ENCODE measurements around the gene IFNA13.
A peak's percentile ranks its signal among the peaks of the same experiment; 100 is the strongest.

Gene IFNA13

DNA sequence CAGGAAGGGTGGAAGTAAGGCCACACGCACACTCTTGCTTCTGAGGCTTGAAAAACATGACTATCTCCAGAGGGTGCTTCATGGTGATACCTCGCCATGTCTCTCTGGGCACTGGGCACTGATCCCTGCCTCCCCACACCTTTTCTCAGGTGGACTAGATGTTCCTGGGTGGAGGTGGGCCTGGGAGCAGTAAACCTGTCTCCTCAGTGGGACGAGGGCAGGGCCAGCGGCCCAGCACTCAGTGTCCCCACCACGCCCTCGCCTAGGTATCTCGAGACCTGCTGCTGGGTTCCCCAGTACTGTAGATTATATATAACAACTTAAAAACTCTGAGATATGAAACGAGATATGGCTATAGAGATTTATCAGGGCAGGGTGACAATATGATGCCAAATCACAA, 5.6 kb downstream of the IFNA13 start:
- no peak for FAIRE-seq
- DNase-seq (ENCODE audit: insufficient read length, low spot score) = no peak

GRCh38 chr9:21357479-21358460, 10.1 kb downstream of the IFNA13 start:
- DNase-seq (ENCODE audit: insufficient read length, low spot score) (no peak), FAIRE-seq (peak; percentile 94)

GRCh38 chr9:21350787-21351186, 17.1 kb downstream of the IFNA13 start, which contains the start of gene IFNA6:
TSS of gene IFNA6 (minus strand) at chr9:21350887. CDS start at chr9:21350887, 0 bp downstream.
- FAIRE-seq = peak; percentile 8

DNA sequence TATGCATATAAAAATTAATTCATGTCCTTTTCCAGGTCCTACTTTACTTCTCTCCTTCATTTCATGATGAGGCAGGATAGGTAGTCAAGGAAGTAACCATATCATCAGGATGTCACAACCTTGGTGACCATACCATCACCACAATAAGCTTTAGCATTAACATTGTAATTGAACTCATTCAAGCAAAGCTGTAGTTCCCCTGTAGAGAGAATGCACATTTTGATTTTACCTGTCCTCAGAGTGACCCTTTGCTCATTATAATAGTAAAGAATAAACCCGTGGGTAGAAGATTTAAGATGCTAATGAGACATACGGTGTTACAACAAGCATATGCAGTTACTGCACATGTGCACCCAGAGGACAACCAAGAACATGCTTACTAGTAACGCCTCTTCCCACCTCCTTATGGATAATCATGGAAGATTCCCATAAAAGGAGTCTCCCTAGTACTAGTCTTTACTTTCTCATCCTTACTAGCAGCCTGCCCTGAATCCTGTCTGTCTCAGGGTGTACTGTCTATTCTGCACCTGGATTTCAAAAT, 19.4 kb downstream of the IFNA13 start:
- DNase-seq (ENCODE audit: insufficient read length, low spot score) (no peak), FAIRE-seq (no peak)

More at GRCh38 chr9:21350787-21351186, 17.1 kb downstream of the IFNA13 start, which contains the start of gene IFNA6:
- no peak for DNase-seq (ENCODE audit: insufficient read length, low spot score)

- FAIRE-seq (no peak), DNase-seq (ENCODE audit: insufficient read length, low spot score) (no peak)
Measured at GRCh38 chr9:21340735-21341134, 27.1 kb downstream of the IFNA13 start.

DNA sequence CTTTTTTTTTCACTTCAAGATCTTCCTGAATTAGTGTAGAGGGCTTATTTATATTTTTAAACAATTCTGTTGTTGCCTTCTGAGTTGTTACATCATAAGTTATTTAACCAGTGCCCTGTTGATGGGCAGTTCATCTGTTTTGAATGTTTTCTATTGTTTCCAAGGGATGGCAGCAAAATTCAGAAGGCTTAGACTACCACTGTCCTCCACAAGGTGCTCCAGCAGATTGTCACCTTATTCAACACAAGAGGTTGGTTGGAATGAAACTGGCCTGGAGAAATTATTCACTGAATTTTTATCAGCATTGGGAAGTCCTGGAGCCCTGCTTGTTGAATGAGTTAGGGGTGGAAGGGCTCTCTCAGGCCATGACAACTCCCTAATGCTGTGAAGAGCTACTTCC, 31.4 kb downstream of the IFNA13 start:
- FAIRE-seq = peak; percentile 33
- no peak for DNase-seq (ENCODE audit: insufficient read length, low spot score)

- FAIRE-seq = peak; percentile 97
- peak; percentile 75 for DNase-seq (ENCODE audit: insufficient read length, low spot score)
Measured at GRCh38 chr9:21334701-21335632, 32.9 kb downstream of the IFNA13 start, which contains the start of gene KLHL9. TSS of gene KLHL9 (minus strand) at chr9:21335404. CDS start at chr9:21334859, 545 bp downstream.

- DNase-seq (ENCODE audit: insufficient read length, low spot score) (no peak), FAIRE-seq (no peak)
Measured at GRCh38 chr9:21333226-21333625, 34.6 kb downstream of the IFNA13 start.

GRCh38 chr9:21331676-21332402, 36.0 kb downstream of the IFNA13 start:
- FAIRE-seq (peak; percentile 8), DNase-seq (ENCODE audit: insufficient read length, low spot score) (no peak)

DNA sequence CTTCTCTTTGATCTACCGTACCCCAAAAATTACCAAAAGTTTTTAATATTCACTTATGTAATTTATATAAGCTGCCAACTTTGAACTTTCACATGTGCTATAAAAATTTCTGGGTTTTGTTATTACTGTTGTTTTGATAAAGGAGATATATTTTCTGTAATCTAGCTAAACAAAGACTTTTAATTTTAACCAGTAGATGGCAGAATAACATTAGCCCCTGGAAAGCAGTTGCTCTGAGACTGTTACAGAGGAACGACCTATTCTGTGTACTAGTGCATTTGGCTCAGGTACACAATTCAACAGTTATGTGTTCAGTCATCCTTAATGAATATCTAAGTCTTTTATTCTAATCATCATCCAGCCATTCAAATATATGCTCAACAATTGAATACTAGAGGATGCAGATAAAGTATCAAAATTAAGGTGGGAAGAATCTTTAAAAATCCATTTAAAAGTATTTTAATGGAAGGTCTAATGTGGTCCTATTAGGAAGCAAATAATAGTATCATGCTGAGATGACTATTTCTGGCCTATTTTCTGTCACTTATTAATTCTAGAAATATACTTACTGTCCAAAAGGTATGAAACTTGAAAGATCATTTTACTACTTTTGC, 41.2 kb downstream of the IFNA13 start:
- DNase-seq (ENCODE audit: insufficient read length, low spot score) = peak; percentile 12
- FAIRE-seq = peak; percentile 90

- no peak for FAIRE-seq
Measured at GRCh38 chr9:21324047-21324446, 43.8 kb downstream of the IFNA13 start.

GRCh38 chr9:21322911-21323461, 44.9 kb downstream of the IFNA13 start:
- no peak for FAIRE-seq

More at GRCh38 chr9:21324047-21324446, 43.8 kb downstream of the IFNA13 start:
- DNase-seq (ENCODE audit: insufficient read length, low spot score) = no peak

GRCh38 chr9:21320465-21320864, 47.4 kb downstream of the IFNA13 start:
- FAIRE-seq (peak; percentile 4), DNase-seq (ENCODE audit: insufficient read length, low spot score) (no peak)

More at GRCh38 chr9:21322911-21323461, 44.9 kb downstream of the IFNA13 start:
- no peak for DNase-seq (ENCODE audit: insufficient read length, low spot score)

- peak; percentile 9 for DNase-seq (ENCODE audit: insufficient read length, low spot score)
- FAIRE-seq = peak; percentile 89
Measured at GRCh38 chr9:21317956-21318923, 49.6 kb downstream of the IFNA13 start.
